DMS 273 (cell line): ENCODE measurements around the gene SLC25A40.

Experiments
- DNase-seq: peaks from one replicate; lab custom pipeline; 2025; ENCODE audit not compliant: unreplicated experiment; lab: John Stamatoyannopoulos, UW

SLC25A40 gene

GRCh38 chr7:87785368-87785995, 90.7 kb downstream of the SLC25A40 start:
- no peak for DNase-seq

- DNase-seq, result no peak
Observed at GRCh38 chr7:87784424-87784823, 91.7 kb downstream of the SLC25A40 start.
